ENCODE data around the gene PCDHA11.
"Not testable (repeated sequence)": the region's sequence is repeated elsewhere in the genome, so short reads cannot be mapped to it uniquely, and the experiment has no call there.

PCDHA11 gene

GRCh38 chr5:140868721-140869554, at the start of gene PCDHA11:
Gene PCDHA11, plus strand, starts transcription at chr5:140868957. Its CDS starts 147 bp downstream, at chr5:140869104.
- no peak for DNase-seq (ENCODE audit: extremely low read depth in 1 of 2, low read depth in 1 of 2)

GRCh38 chr5:140821375-140822280, 47.1 kb upstream of the PCDHA11 start, which contains the start of gene PCDHA5:
Gene PCDHA5, plus strand, starts transcription at chr5:140821613.
- no peak for DNase-seq (ENCODE audit: extremely low read depth in 1 of 2, low read depth in 1 of 2)

GRCh38 chr5:140822281-140822629, 46.5 kb upstream of the PCDHA11 start:
- no peak for DNase-seq (ENCODE audit: extremely low read depth in 1 of 2, low read depth in 1 of 2)

GRCh38 chr5:140822969-140823368, 45.8 kb upstream of the PCDHA11 start:
- DNase-seq (ENCODE audit: extremely low read depth in 1 of 2, low read depth in 1 of 2): not testable (repeated sequence)

- DNase-seq (ENCODE audit: extremely low read depth in 1 of 2, low read depth in 1 of 2): no peak
Measured at GRCh38 chr5:140823475-140823874, 45.3 kb upstream of the PCDHA11 start.

- no peak for DNase-seq (ENCODE audit: extremely low read depth in 1 of 2, low read depth in 1 of 2)
Measured at GRCh38 chr5:140827704-140828361, 40.9 kb upstream of the PCDHA11 start, which contains the start of gene PCDHA6. Gene PCDHA6, plus strand, starts transcription at chr5:140827960. Its CDS starts 132 bp downstream, at chr5:140828092.

- DNase-seq (ENCODE audit: extremely low read depth in 1 of 2, low read depth in 1 of 2): no peak
Measured at GRCh38 chr5:140828362-140828737, 40.4 kb upstream of the PCDHA11 start.

GRCh38 chr5:140829511-140830501, 39.0 kb upstream of the PCDHA11 start:
- DNase-seq (ENCODE audit: extremely low read depth in 1 of 2, low read depth in 1 of 2): not testable (repeated sequence)

- no peak for DNase-seq (ENCODE audit: extremely low read depth in 1 of 2, low read depth in 1 of 2)
Measured at GRCh38 chr5:140833993-140834392, 34.8 kb upstream of the PCDHA11 start, which contains the start of gene PCDHA7. Gene PCDHA7, plus strand, starts transcription at chr5:140834269. Its CDS starts 115 bp downstream, at chr5:140834384.

GRCh38 chr5:140834439-140835008, 34.2 kb upstream of the PCDHA11 start:
- not testable (repeated sequence) for DNase-seq (ENCODE audit: extremely low read depth in 1 of 2, low read depth in 1 of 2)

GRCh38 chr5:140835622-140836510, 32.9 kb upstream of the PCDHA11 start:
- DNase-seq (ENCODE audit: extremely low read depth in 1 of 2, low read depth in 1 of 2): no peak

- no peak for DNase-seq (ENCODE audit: extremely low read depth in 1 of 2, low read depth in 1 of 2)
Measured at GRCh38 chr5:140840978-140841962, 27.5 kb upstream of the PCDHA11 start, which contains the start of gene PCDHA8. Gene PCDHA8, plus strand, starts transcription at chr5:140841187. Its CDS starts 135 bp downstream, at chr5:140841322.

- no peak for DNase-seq (ENCODE audit: extremely low read depth in 1 of 2, low read depth in 1 of 2)
Measured at GRCh38 chr5:140842798-140843733, 25.7 kb upstream of the PCDHA11 start.

- DNase-seq (ENCODE audit: extremely low read depth in 1 of 2, low read depth in 1 of 2): not testable (repeated sequence)
Measured at GRCh38 chr5:140848139-140849102, 20.3 kb upstream of the PCDHA11 start, which contains the start of gene PCDHA9. Gene PCDHA9, plus strand, starts transcription at chr5:140848382. Its CDS starts 114 bp downstream, at chr5:140848496.
